ENCODE measurements around the gene AASDH. TPM values are rescaled to one million over a fixed set of nuclear protein-coding genes. Genes with fewer than 3 reads are reported as not detected.

The AASDH gene
- total RNA-seq, 1 experiment from 2014 or later: 11.5 TPM

DNA sequence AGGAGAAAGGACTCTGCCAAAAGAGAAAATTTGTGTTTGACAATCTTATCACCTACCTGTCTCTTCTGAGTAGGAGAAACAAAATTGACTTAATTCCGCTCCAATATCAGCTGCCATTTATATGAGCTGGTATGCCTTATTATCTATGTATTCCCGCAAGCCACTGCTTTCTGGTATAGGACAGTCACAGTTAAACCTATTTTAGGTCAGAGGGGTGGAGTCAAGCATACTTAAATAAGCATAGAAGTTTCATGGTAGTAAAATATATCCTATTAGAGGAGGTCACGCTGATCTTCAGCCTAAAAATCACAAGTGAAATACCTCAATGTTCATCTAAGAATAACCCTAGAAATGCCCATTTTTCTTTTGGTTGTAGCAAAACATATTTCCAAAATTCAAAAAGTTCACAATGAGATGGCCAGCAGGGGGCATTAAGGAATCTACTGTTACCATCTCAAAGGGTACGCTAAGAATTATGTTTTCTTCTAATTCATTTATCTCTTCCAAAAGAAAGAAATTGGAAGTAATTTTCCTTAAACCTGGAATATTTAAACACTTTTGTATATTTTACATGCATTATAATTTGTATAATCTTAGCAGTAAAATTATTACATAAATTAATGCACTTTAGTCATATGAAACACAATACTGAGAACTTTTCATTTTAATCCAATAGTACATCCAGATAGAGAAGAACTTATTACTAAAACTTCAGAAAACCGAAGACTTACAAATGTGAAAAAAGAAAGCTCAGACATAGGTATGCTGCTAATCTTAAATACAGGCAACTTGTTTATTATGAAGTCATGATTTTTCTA, 37.6 kb upstream of the AASDH start:
- Histone ChIP-seq H3K79me2 (ENCODE audit: low read depth) (peaks cover 97% of the 10 kb centered on the region), H3F3A (ENCODE audit: insufficient read depth, low read depth) (0 out of 2 replicates have a peak, but pooled peaks cover 5% of the 10 kb centered on the region), H3K4me1 (replicated peaks; ENCODE audit: insufficient read depth) (no peaks in the 10 kb centered on the region), H4K20me1 (ENCODE audit: insufficient read depth) (peaks cover 8% of the 10 kb centered on the region), H3K4me2 (no peak overlapping the region), H2AFZ (no peak overlapping the region), H3K4me3 (no peak overlapping the region), H3K9me2 (ENCODE audit: insufficient read depth) (no peaks in the 10 kb centered on the region), H3K36me3 (ENCODE audit: low read depth) (no peaks in the 10 kb centered on the region), H3K9me3 (ENCODE audit: insufficient read depth, low read depth) (no peaks in the 10 kb centered on the region), H3K27ac (no peak overlapping the region), H3K27me3 (ENCODE audit: insufficient read depth, low read depth) (no peaks in the 10 kb centered on the region)
- intact Hi-C loops (cut with micrococcal nuclease; ENCODE audit: unreplicated experiment): loop anchor here (10.0 kb wide), 1 partner anchor 120 kb away; no protein-coding TSS in a partner anchor
- ChIA-PET POLR2A (ENCODE audit: unreplicated experiment) (interaction anchor here (0.6 kb wide), 2 partner anchors 11 to 16 kb away, joined by 4 to 21 read pairs; partner anchors contain the start of gene PPAT), CTCF (no interaction called here)
- DNase-seq: no peak
- TF ChIP-seq, protein P1, sequence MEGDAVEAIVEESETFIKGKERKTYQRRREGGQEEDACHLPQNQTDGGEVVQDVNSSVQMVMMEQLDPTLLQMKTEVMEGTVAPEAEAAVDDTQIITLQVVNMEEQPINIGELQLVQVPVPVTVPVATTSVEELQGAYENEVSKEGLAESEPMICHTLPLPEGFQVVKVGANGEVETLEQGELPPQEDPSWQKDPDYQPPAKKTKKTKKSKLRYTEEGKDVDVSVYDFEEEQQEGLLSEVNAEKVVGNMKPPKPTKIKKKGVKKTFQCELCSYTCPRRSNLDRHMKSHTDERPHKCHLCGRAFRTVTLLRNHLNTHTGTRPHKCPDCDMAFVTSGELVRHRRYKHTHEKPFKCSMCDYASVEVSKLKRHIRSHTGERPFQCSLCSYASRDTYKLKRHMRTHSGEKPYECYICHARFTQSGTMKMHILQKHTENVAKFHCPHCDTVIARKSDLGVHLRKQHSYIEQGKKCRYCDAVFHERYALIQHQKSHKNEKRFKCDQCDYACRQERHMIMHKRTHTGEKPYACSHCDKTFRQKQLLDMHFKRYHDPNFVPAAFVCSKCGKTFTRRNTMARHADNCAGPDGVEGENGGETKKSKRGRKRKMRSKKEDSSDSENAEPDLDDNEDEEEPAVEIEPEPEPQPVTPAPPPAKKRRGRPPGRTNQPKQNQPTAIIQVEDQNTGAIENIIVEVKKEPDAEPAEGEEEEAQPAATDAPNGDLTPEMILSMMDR (conservative IDR thresholded peaks at IDR 0.05): peak; percentile 69
- TF ChIP-seq EZH2 (IDR thresholded peaks at IDR 0.05; ENCODE audit: low read depth): no peak
- no TSS peak for BruUV-seq (replicated peaks)

- no TSS peak for BruUV-seq (replicated peaks)
- TF ChIP-seq EZH2 (IDR thresholded peaks at IDR 0.05; ENCODE audit: low read depth): no peak
- TF ChIP-seq, protein P1 (conservative IDR thresholded peaks at IDR 0.05): no peak
- H3K36me3 ChIP-seq (ENCODE audit: low read depth): no peaks in the 10 kb centered on the region
- no peak overlapping the region for H3K4me3 ChIP-seq
- 0 out of 2 replicates have a peak, but pooled peaks cover 5% of the 10 kb centered on the region for H3F3A ChIP-seq (ENCODE audit: insufficient read depth, low read depth)
- no peak overlapping the region for H2AFZ ChIP-seq
- no peaks in the 10 kb centered on the region for H3K4me1 ChIP-seq (replicated peaks; ENCODE audit: insufficient read depth)
- no peak overlapping the region for H3K4me2 ChIP-seq
- intact Hi-C loops (cut with micrococcal nuclease; ENCODE audit: unreplicated experiment): loop anchor here (10.0 kb wide), 1 partner anchor 121 kb away; no protein-coding TSS in a partner anchor
- no peaks in the 10 kb centered on the region for H3K9me2 ChIP-seq (ENCODE audit: insufficient read depth)
- ChIA-PET POLR2A (ENCODE audit: unreplicated experiment) (no interaction called here), CTCF (no interaction called here)
- H3K79me2 ChIP-seq (ENCODE audit: low read depth): peaks cover 97% of the 10 kb centered on the region
- H3K27me3 ChIP-seq (ENCODE audit: insufficient read depth, low read depth): no peaks in the 10 kb centered on the region
- DNase-seq: no peak
- H4K20me1 ChIP-seq (ENCODE audit: insufficient read depth): peaks cover 13% of the 10 kb centered on the region
- no peak overlapping the region for H3K27ac ChIP-seq
- no peaks in the 10 kb centered on the region for H3K9me3 ChIP-seq (ENCODE audit: insufficient read depth, low read depth)
These were observed 36.9 kb upstream of the AASDH start for GRCh38 chr4:56424176-56424575.

GRCh38 chr4:56417396-56417795, 30.1 kb upstream of the AASDH start:
- Histone ChIP-seq H3K9me3 (ENCODE audit: insufficient read depth, low read depth) (no peaks in the 10 kb centered on the region), H3K36me3 (ENCODE audit: low read depth) (no peaks in the 10 kb centered on the region), H3K4me2 (no peak overlapping the region), H3K27me3 (ENCODE audit: insufficient read depth, low read depth) (no peaks in the 10 kb centered on the region), H3K79me2 (ENCODE audit: low read depth) (peaks cover 77% of the 10 kb centered on the region), H3F3A (ENCODE audit: insufficient read depth, low read depth) (no peaks in the 10 kb centered on the region), H3K4me1 (replicated peaks; ENCODE audit: insufficient read depth) (no peaks in the 10 kb centered on the region), H2AFZ (no peak overlapping the region), H3K9me2 (ENCODE audit: insufficient read depth) (no peaks in the 10 kb centered on the region), H3K4me3 (no peak overlapping the region), H3K27ac (no peak overlapping the region), H4K20me1 (ENCODE audit: insufficient read depth) (peaks cover 6% of the 10 kb centered on the region; the same call in 1 of the 2 replicates)
- CTCF ChIA-PET: no interaction called here
- no peak for TF ChIP-seq EZH2 (IDR thresholded peaks at IDR 0.05; ENCODE audit: low read depth)
- TF ChIP-seq, protein P1 (conservative IDR thresholded peaks at IDR 0.05): no peak
- intact Hi-C loops (cut with micrococcal nuclease; ENCODE audit: unreplicated experiment): no loop called here
- POLR2A ChIA-PET (ENCODE audit: unreplicated experiment): no interaction called here
- no TSS peak for BruUV-seq (replicated peaks)
- DNase-seq: no peak
